HepG2 (cell line): Measurements from ENCODE around the gene TAF1B. TPM values are rescaled to one million over a fixed set of nuclear protein-coding genes. Genes with fewer than 3 reads are reported as not detected.

Experiments used
- FOXJ3 ChIP-seq: sonication (generic); formaldehyde crosslinking; IDR thresholded peaks from 2 replicates; pipeline ENCODE4 v1.4.0; 2020; ENCODE audit warnings: missing genetic modification reagents, mild to moderate bottlenecking, borderline replicate concordance
- JDP2 ChIP-seq: sonication (generic); formaldehyde crosslinking; IDR thresholded peaks from 2 replicates; pipeline ENCODE4 v1.8.1; 2022; ENCODE audit warnings: missing genetic modification reagents, borderline replicate concordance
- MED8 ChIP-seq: sonication (generic); formaldehyde crosslinking; IDR thresholded peaks from 2 replicates; pipeline ENCODE4 v1.8.1; 2023; ENCODE audit warnings: mild to moderate bottlenecking, missing genetic modification reagents; ENCODE audit not compliant: insufficient replicate concordance
- NFYB ChIP-seq: sonication (generic); formaldehyde crosslinking; IDR thresholded peaks from 2 replicates; pipeline ENCODE4 v1.4.0; 2020; ENCODE audit warnings: missing genetic modification reagents
- NR2F2 ChIP-seq: IDR thresholded peaks from 2 replicates; pipeline ENCODE4 v1.6.1; 2012; ENCODE audit warnings: low read depth, inconsistent platforms, borderline replicate concordance
- NR2F6 ChIP-seq, 2 experiments: IDR thresholded peaks; 2 replicates each; pipeline ENCODE4 v1.6.1; 2016; ENCODE audit warnings: antibody characterized with exemption in 1 of 2, mild to moderate bottlenecking in 1 of 2
- PHF21A ChIP-seq: sonication (generic); formaldehyde crosslinking; IDR thresholded peaks from 2 replicates; pipeline ENCODE4 v1.5.0; 2020; ENCODE audit warnings: mild to moderate bottlenecking, missing genetic modification reagents
- TAF1 ChIP-seq: sonication (generic); formaldehyde crosslinking; IDR thresholded peaks from 2 replicates; pipeline ENCODE4 v1.4.0; 2020; ENCODE audit warnings: missing genetic modification reagents
- TBX3 ChIP-seq: fragments of 450-650 bp; IDR thresholded peaks from 2 replicates; pipeline ENCODE4 v1.6.1; 2017; ENCODE audit warnings: antibody characterized with exemption, mild to moderate bottlenecking, inconsistent platforms, borderline replicate concordance
- ZNF430 ChIP-seq: sonication (generic); formaldehyde crosslinking; IDR thresholded peaks from 2 replicates; pipeline ENCODE4 v1.9.0; 2021; ENCODE audit warnings: mild to moderate bottlenecking, missing genetic modification reagents
- ZNF564 ChIP-seq: sonication (generic); formaldehyde crosslinking; IDR thresholded peaks from 2 replicates; pipeline ENCODE4 v1.8.1; 2023; ENCODE audit warnings: mild to moderate bottlenecking, missing genetic modification reagents
- ZNF567 ChIP-seq: sonication (generic); formaldehyde crosslinking; IDR thresholded peaks from 2 replicates; pipeline ENCODE4 v1.8.1; 2023; ENCODE audit warnings: mild to moderate bottlenecking, missing genetic modification reagents, borderline replicate concordance
- ZNF614 ChIP-seq: IDR thresholded peaks from 2 replicates; pipeline ENCODE4 v1.6.1; 2018; ENCODE audit warnings: missing biosample characterization, missing genetic modification reagents, inconsistent platforms, borderline replicate concordance
- ZNF780A ChIP-seq: sonication (generic); formaldehyde crosslinking; IDR thresholded peaks from 2 replicates; pipeline ENCODE4 v1.8.0; 2022; ENCODE audit warnings: mild to moderate bottlenecking, missing genetic modification reagents, moderate library complexity
- ZNF841 ChIP-seq: sonication (generic); formaldehyde crosslinking; IDR thresholded peaks from 2 replicates; pipeline ENCODE4 v1.8.1; 2023; ENCODE audit warnings: missing genetic modification reagents, borderline replicate concordance
- ZNF850 ChIP-seq: sonication (generic); formaldehyde crosslinking; conservative IDR thresholded peaks from 2 replicates; pipeline ENCODE4 v1.9.0; 2021; ENCODE audit warnings: mild to moderate bottlenecking, missing genetic modification reagents
- ZSCAN12 ChIP-seq: sonication (generic); formaldehyde crosslinking; IDR thresholded peaks from 2 replicates; pipeline ENCODE4 v1.9.0; 2021; ENCODE audit warnings: mild to moderate bottlenecking, missing genetic modification reagents
- polyA plus RNA-seq, 8 experiments: library from polyadenylated mRNA; depleted of rRNA in 3 of 8; stranded (reverse) in 7 of 8; unstranded in 1 of 8; fragments of >200 nt; fragmentation: Illumina TruSeq in 4 of 8; extraction: Trizol in 4 of 8; gene quantifications; 2 replicates each; pipeline versions ENCODE4 v1.2.1 to v1.2.3, GENCODE V29; 2011 to 2016; ENCODE audit warnings: low read depth in 4 of 8, missing spikeins in 1 of 8, mixed read lengths in 1 of 8; ENCODE audit not compliant: insufficient read depth in 1 of 8
- total RNA-seq, 5 experiments: library from RNA; depleted of rRNA; stranded (reverse); fragments of >200 nt; fragmentation: Illumina TruSeq; extraction: Trizol; gene quantifications; 2 replicates each; pipeline ENCODE4 v1.2.3, GENCODE V29; 2016; ENCODE audit warnings: low read depth in 1 of 5
- TF ChIP-seq, protein P1 (sequence below): sonication (generic); formaldehyde crosslinking; IDR thresholded peaks from 2 replicates; pipeline ENCODE4 v1.4.0; 2020; ENCODE audit warnings: mild to moderate bottlenecking, missing genetic modification reagents
- TF ChIP-seq, protein P2 (sequence below): IDR thresholded peaks from 2 replicates; pipeline ENCODE4 v1.6.1; 2016
- TF ChIP-seq, protein P3 (sequence below): IDR thresholded peaks from 2 replicates; pipeline ENCODE4 v1.4.0; 2020; ENCODE audit warnings: mild to moderate bottlenecking, missing genetic modification reagents
- TF ChIP-seq, protein P4 (sequence below): sonication (generic); formaldehyde crosslinking; IDR thresholded peaks from 2 replicates; pipeline ENCODE4 v1.4.0; 2020; ENCODE audit warnings: missing genetic modification reagents, borderline replicate concordance

The TAF1B gene
- total and polyA plus RNA-seq, 2 of the 13 experiments (the other 11 are each of a cell fraction or from before 2014, with no cell fraction given): 13.3 to 27.7 TPM

DNA sequence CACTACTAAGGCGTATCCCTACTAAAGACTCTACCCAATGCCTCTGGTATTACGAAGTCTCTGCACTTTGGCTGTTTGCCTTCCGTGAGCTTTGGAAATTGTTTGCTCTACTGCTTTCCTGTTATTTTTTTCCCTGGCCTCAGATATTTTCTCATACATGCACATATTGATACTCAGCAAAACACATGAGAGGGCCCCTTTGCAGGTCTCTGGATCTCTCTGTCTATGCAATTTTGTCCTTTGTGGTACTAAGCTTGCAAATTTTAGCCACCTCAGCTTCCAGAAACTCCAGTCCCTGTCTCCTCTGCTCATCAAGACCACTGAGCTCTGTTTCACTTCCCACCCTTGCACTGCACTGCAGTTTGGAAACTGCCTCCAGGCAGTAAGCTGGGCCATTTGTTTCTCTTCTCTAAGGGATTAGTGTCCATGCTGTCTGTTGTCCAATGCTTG, 46.6 kb downstream of the TAF1B start (continued):
- TF ChIP-seq, protein P1, sequence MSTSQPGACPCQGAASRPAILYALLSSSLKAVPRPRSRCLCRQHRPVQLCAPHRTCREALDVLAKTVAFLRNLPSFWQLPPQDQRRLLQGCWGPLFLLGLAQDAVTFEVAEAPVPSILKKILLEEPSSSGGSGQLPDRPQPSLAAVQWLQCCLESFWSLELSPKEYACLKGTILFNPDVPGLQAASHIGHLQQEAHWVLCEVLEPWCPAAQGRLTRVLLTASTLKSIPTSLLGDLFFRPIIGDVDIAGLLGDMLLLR (CRISPR knock-in tag): no peak
- TF ChIP-seq NFYB (CRISPR knock-in tag) (no peak), JDP2 (CRISPR knock-in tag) (no peak), PHF21A (CRISPR knock-in tag) (peak; percentile 64; the same call in 1 of the 2 replicates), ZNF780A (CRISPR knock-in tag) (no peak), ZSCAN12 (CRISPR knock-in tag) (no peak), ZNF567 (no peak), NR2F2 (peak; percentile 28; the same call in 1 of the 2 replicates), ZNF850 (CRISPR knock-in tag) (no peak), TBX3 (no peak), MED8 (CRISPR knock-in tag) (no peak), ZNF564 (CRISPR knock-in tag) (no peak), NR2F6 (IDR thresholded peaks at IDR 0.05) (no peak), NR2F6 (CRISPR knock-in tag; IDR thresholded peaks at IDR 0.05) (peak; percentile 20; the same call in 1 of the 2 replicates), TAF1 (CRISPR knock-in tag) (no peak), ZNF430 (CRISPR knock-in tag) (no peak), FOXJ3 (CRISPR knock-in tag) (peak; percentile 68; the same call in 1 of the 2 replicates), ZNF841 (CRISPR knock-in tag) (no peak), ZNF614 (CRISPR knock-in tag) (no peak; the same call in 1 of the 2 replicates)
- TF ChIP-seq, protein P2, sequence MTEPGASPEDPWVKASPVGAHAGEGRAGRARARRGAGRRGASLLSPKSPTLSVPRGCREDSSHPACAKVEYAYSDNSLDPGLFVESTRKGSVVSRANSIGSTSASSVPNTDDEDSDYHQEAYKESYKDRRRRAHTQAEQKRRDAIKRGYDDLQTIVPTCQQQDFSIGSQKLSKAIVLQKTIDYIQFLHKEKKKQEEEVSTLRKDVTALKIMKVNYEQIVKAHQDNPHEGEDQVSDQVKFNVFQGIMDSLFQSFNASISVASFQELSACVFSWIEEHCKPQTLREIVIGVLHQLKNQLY: 0 out of 2 replicates have a peak, but pooled peaks have one; percentile 18
- TF ChIP-seq, protein P3, sequence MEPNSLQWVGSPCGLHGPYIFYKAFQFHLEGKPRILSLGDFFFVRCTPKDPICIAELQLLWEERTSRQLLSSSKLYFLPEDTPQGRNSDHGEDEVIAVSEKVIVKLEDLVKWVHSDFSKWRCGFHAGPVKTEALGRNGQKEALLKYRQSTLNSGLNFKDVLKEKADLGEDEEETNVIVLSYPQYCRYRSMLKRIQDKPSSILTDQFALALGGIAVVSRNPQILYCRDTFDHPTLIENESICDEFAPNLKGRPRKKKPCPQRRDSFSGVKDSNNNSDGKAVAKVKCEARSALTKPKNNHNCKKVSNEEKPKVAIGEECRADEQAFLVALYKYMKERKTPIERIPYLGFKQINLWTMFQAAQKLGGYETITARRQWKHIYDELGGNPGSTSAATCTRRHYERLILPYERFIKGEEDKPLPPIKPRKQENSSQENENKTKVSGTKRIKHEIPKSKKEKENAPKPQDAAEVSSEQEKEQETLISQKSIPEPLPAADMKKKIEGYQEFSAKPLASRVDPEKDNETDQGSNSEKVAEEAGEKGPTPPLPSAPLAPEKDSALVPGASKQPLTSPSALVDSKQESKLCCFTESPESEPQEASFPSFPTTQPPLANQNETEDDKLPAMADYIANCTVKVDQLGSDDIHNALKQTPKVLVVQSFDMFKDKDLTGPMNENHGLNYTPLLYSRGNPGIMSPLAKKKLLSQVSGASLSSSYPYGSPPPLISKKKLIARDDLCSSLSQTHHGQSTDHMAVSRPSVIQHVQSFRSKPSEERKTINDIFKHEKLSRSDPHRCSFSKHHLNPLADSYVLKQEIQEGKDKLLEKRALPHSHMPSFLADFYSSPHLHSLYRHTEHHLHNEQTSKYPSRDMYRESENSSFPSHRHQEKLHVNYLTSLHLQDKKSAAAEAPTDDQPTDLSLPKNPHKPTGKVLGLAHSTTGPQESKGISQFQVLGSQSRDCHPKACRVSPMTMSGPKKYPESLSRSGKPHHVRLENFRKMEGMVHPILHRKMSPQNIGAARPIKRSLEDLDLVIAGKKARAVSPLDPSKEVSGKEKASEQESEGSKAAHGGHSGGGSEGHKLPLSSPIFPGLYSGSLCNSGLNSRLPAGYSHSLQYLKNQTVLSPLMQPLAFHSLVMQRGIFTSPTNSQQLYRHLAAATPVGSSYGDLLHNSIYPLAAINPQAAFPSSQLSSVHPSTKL: peak; percentile 78
- TF ChIP-seq, protein P4, sequence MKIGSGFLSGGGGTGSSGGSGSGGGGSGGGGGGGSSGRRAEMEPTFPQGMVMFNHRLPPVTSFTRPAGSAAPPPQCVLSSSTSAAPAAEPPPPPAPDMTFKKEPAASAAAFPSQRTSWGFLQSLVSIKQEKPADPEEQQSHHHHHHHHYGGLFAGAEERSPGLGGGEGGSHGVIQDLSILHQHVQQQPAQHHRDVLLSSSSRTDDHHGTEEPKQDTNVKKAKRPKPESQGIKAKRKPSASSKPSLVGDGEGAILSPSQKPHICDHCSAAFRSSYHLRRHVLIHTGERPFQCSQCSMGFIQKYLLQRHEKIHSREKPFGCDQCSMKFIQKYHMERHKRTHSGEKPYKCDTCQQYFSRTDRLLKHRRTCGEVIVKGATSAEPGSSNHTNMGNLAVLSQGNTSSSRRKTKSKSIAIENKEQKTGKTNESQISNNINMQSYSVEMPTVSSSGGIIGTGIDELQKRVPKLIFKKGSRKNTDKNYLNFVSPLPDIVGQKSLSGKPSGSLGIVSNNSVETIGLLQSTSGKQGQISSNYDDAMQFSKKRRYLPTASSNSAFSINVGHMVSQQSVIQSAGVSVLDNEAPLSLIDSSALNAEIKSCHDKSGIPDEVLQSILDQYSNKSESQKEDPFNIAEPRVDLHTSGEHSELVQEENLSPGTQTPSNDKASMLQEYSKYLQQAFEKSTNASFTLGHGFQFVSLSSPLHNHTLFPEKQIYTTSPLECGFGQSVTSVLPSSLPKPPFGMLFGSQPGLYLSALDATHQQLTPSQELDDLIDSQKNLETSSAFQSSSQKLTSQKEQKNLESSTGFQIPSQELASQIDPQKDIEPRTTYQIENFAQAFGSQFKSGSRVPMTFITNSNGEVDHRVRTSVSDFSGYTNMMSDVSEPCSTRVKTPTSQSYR (CRISPR knock-in tag): no peak
